Psoas muscle (tissue), 8 donors: ENCODE results near the gene EDIL3. TPM values are rescaled to one million over a fixed set of nuclear protein-coding genes. Genes with fewer than 3 reads are reported as not detected.

ENCODE experiments used
- ATAC-seq, 4 donors: fragments of 200-7000 bp; cut with Tn5 transposase; one replicate each; pipeline ENCODE4 v1.9.1; 2020; ENCODE audit warnings: moderate library complexity in 3 of 4, mild to moderate bottlenecking in 2 of 4
- DNase-seq, 2 donors: peaks; one replicate each; pipeline ENCODE4 v3.0.0-alpha.2; 2020
- H3K27ac ChIP-seq: fragments of 200-600 bp; one replicate; pipeline ENCODE4 v1.8.0; 2022
- H3K27me3 ChIP-seq, 3 donors: fragments of 200-600 bp in 1 of 3; one replicate each; pipeline versions ENCODE4 v1.6.1 to v1.8.0; 2013 to 2022; ENCODE audit warnings: low read length in 2 of 3, mild to moderate bottlenecking in 2 of 3, moderate library complexity in 1 of 3; ENCODE audit not compliant: insufficient read depth in 3 of 3
- H3K36me3 ChIP-seq, 2 donors: fragments of 200-600 bp in 1 of 2; one replicate each; pipeline versions ENCODE4 v1.6.1 to v1.8.0; 2013 to 2022; ENCODE audit warnings: low read depth in 1 of 2, mild to moderate bottlenecking in 1 of 2, moderate library complexity in 1 of 2; ENCODE audit not compliant: insufficient read depth in 1 of 2
- H3K4me1 ChIP-seq: fragments of 200-600 bp; one replicate; pipeline ENCODE4 v1.8.0; 2022
- H3K4me3 ChIP-seq: fragments of 200-600 bp; one replicate; pipeline ENCODE4 v1.8.0; 2022; ENCODE audit warnings: mild to moderate bottlenecking
- H3K9me3 ChIP-seq: fragments of 200-600 bp; one replicate; pipeline ENCODE4 v1.8.0; 2022
- CTCF ChIP-seq: fragments of 200-600 bp; IDR thresholded peaks from one replicate; pipeline ENCODE4 v1.8.0; 2022; ENCODE audit warnings: antibody characterized with exemption
- WGBS, 3 donors: extraction: QIAGEN DNeasy Blood & Tissue Kit; methylation state at CpG; one replicate each; pipeline versions ENCODE4 v1.1.6 to v1.1.7; 2013; 5-methylcytosine and 5-hydroxymethylcytosine counted together
- intact Hi-C, 2 donors: fragments of 100-400 bp; cut with DNase I; formaldehyde crosslinking; loops; one replicate each; pipeline versions ENCODE4 v1.11.0 to v1.14.2; 2022
- polyA plus RNA-seq, 3 donors: library from polyadenylated mRNA; stranded (reverse); fragments of 200-250 nt; gene quantifications; one replicate each; pipeline ENCODE4 v1.2.3, GENCODE V29; 2013
- total RNA-seq, 4 donors: library from RNA; stranded (reverse); fragmentation: NEBNext Ultra II Directional in 2 of 4; extraction: Animal tissue kit (Norgen Biotek cat#: 25700) in 2 of 4; gene quantifications; one replicate each; pipeline versions ENCODE4 v1.2.1 to v1.2.4, GENCODE V29; 2021 to 2023
- donor health status: healthy with polysubstance abuse.
- donor health status: DM: no; HTN: no; CAD: no; lungs with moderate emphysema.
- donor health status: Bipolar disorder and iron deficiency.
- donor health status: healthy.
- donor health status: DM: yes; HTN: yes; CAD: no.
- donor health status: DM: no; HTN: no; CAD: no.
- donor health status: DM: no; HTN: no; CAD: no.
- donor health status: DM: yes; HTN: yes; CAD: no.

The EDIL3 gene
- total and polyA plus RNA-seq, 7 donors = 0.11 to 0.91 (median 0.34) TPM

- no peak for ATAC-seq
- WGBS, 3 donors = 78 to 97% (median 82%) methylated on average over 1 of the region's 1 CpG
- Histone ChIP-seq H3K27me3 (peaks cover 0 to 4% (median 0%) of the 10 kb centered on the region in 3 donors), H3K4me1 (no peaks in the 10 kb centered on the region), H3K27ac (no peak overlapping the region), H3K9me3 (no peaks in the 10 kb centered on the region), H3K36me3 (no peaks in the 10 kb centered on the region), H3K4me3 (no peak overlapping the region)
- intact Hi-C loops = no loop called here
- DNase-seq = no peak
- no peak for TF ChIP-seq CTCF
Observed at GRCh38 chr5:84376346-84376745, 8.3 kb downstream of the EDIL3 start.

- intact Hi-C loops = no loop called here
- Histone ChIP-seq H3K27me3 (no peaks in the 10 kb centered on the region), H3K27ac (no peak overlapping the region), H3K4me1 (no peaks in the 10 kb centered on the region), H3K9me3 (no peaks in the 10 kb centered on the region), H3K36me3 (no peaks in the 10 kb centered on the region), H3K4me3 (no peak overlapping the region)
- DNase-seq (no peak), ATAC-seq (no peak)
- no peak for TF ChIP-seq CTCF
- WGBS, 3 donors = 70 to 77% (median 73%) methylated on average over 4 of the region's 4 CpGs
Observed at GRCh38 chr5:84374568-84374967, 10.1 kb downstream of the EDIL3 start.

- Histone ChIP-seq H3K9me3 (no peaks in the 10 kb centered on the region), H3K4me3 (no peak overlapping the region), H3K27me3 (no peaks in the 10 kb centered on the region), H3K4me1 (no peaks in the 10 kb centered on the region), H3K27ac (no peak overlapping the region), H3K36me3 (no peaks in the 10 kb centered on the region)
- DNase-seq (no peak), ATAC-seq (no peak)
- 82 to 83% (median 82%) methylated on average over 2 of the region's 2 CpGs for WGBS, 3 donors
- intact Hi-C loops = no loop called here
- TF ChIP-seq CTCF = no peak
Observed at GRCh38 chr5:84373506-84373905, 11.2 kb downstream of the EDIL3 start.

- no peak overlapping the region for H3K27ac ChIP-seq
- DNase-seq (no peak), ATAC-seq (no peak)
- WGBS, 3 donors = 37 to 45% (median 43%) methylated on average over 9 of the region's 9 CpGs
- H3K4me1 ChIP-seq = no peaks in the 10 kb centered on the region
- no peak overlapping the region for H3K4me3 ChIP-seq
- H3K27me3 ChIP-seq = no peaks in the 10 kb centered on the region
- no peaks in the 10 kb centered on the region for H3K36me3 ChIP-seq
- no peaks in the 10 kb centered on the region for H3K9me3 ChIP-seq
- no peak for TF ChIP-seq CTCF
- intact Hi-C loops = no loop called here
Observed at GRCh38 chr5:84372066-84372695, 12.5 kb downstream of the EDIL3 start.

GRCh38 chr5:84370176-84370575 lies 14.5 kb downstream of the EDIL3 start:
- ATAC-seq = no peak
- H3K4me3 ChIP-seq = no peak overlapping the region
- 52 to 59% (median 55%) methylated on average over 2 of the region's 2 CpGs for WGBS, 3 donors
- H3K36me3 ChIP-seq = no peaks in the 10 kb centered on the region
- TF ChIP-seq CTCF = no peak
- DNase-seq = peak in 1 of 2 donors; percentile 17
- no peaks in the 10 kb centered on the region for H3K27me3 ChIP-seq
- no peaks in the 10 kb centered on the region for H3K4me1 ChIP-seq
- no peaks in the 10 kb centered on the region for H3K9me3 ChIP-seq
- H3K27ac ChIP-seq = no peak overlapping the region
- intact Hi-C loops = no loop called here
